ENCODE data around the gene PTPRG. TPM values are rescaled to one million over a fixed set of nuclear protein-coding genes. Genes with fewer than 3 reads are reported as not detected.

The PTPRG gene
- total and polyA plus RNA-seq, 2 of the 13 experiments (the other 11 are each of a cell fraction or from before 2014, with no cell fraction given), result 8.0 to 25.3 TPM

DNA sequence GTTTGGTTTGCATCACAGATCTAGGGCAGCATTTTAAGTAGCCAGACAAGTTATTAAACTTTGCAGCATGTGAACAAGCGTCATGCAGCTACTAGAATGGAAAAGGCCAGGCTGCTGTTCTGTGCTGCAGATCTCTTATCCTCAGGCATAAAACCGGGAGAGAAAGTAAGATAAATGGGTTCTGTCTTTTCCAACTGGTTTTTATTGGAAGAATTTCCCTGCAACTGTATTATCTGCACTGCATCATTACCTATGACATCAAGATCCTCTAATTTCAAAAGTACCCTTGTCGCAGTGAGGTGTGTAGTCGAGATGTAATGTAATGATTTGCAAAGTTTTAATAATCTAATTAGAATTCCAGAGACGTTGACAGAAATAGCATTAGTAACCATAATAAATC is 571.6 kb downstream of the PTPRG start (continued):
- TF ChIP-seq ZSCAN31 (CRISPR knock-in tag; IDR thresholded peaks at IDR 0.05; ENCODE audit: low read depth) (no peak), ZNF143 (CRISPR knock-in tag; IDR thresholded peaks at IDR 0.05) (no peak)

- CTCF ChIA-PET (ENCODE audit: low intra/inter-chr PET ratio, low total read pairs), result no interaction called here
- ATAC-seq, result no peak
- Histone ChIP-seq H3K4me1 (ENCODE audit: insufficient read depth, low read length) (no peaks in the 10 kb centered on the region), H3K79me2 (ENCODE audit: insufficient read depth, low read length) (no peaks in the 10 kb centered on the region), H3K27me3 (ENCODE audit: control insufficient read depth in 1 of 2, insufficient read depth in 2 of 2, low read length in 2 of 2) (no peaks in the 10 kb centered on the region), H3K36me3 (replicated peaks in 1 of 2; ENCODE audit: control insufficient read depth in 1 of 2, insufficient read depth in 2 of 2, low read length in 2 of 2) (peaks cover 0 to 3% of the 10 kb centered on the region in 2 experiments; a peak in 1 of 5 replicates), H3K9me3 (ENCODE audit: low read length) (no peaks in the 10 kb centered on the region), H3K27ac (ENCODE audit: extremely low read length, insufficient read depth, low read length) (no peak overlapping the region), H3K9ac (ENCODE audit: insufficient read depth, low read depth, low read length) (no peak overlapping the region), H2AFZ (ENCODE audit: low read length) (no peak overlapping the region), H4K20me1 (ENCODE audit: insufficient read depth, low read length) (no peaks in the 10 kb centered on the region), H3K4me2 (ENCODE audit: low read depth, low read length) (no peak overlapping the region), H3K4me3 (replicated peaks in 1 of 3; ENCODE audit: insufficient read depth in 1 of 3, low read depth in 2 of 3, low read length in 3 of 3) (no peak overlapping the region)
- POLR2A ChIA-PET, result no interaction called here
- intact Hi-C loops (cut with micrococcal nuclease; ENCODE audit: unreplicated experiment), result no loop called here
- 95% methylated on average over 3 of the region's 6 CpGs for WGBS (ENCODE audit: low lambda C conversion rate)
- DNase-seq (ENCODE audit: low spot score), result no peak
- no peak for TF ChIP-seq BRD4 (CRISPR knock-in tag; IDR thresholded peaks at IDR 0.05)
- TF ChIP-seq ZNF224 (CRISPR knock-in tag; IDR thresholded peaks at IDR 0.05), result no peak
- TF ChIP-seq UBTF (CRISPR knock-in tag; IDR thresholded peaks at IDR 0.05), result no peak
- no peak for TF ChIP-seq ZNF83 (CRISPR knock-in tag; IDR thresholded peaks at IDR 0.05; ENCODE audit: borderline replicate concordance)
- TF ChIP-seq SIN3B (IDR thresholded peaks at IDR 0.05; ENCODE audit: low read length), result no peak
- TF ChIP-seq, protein P1, sequence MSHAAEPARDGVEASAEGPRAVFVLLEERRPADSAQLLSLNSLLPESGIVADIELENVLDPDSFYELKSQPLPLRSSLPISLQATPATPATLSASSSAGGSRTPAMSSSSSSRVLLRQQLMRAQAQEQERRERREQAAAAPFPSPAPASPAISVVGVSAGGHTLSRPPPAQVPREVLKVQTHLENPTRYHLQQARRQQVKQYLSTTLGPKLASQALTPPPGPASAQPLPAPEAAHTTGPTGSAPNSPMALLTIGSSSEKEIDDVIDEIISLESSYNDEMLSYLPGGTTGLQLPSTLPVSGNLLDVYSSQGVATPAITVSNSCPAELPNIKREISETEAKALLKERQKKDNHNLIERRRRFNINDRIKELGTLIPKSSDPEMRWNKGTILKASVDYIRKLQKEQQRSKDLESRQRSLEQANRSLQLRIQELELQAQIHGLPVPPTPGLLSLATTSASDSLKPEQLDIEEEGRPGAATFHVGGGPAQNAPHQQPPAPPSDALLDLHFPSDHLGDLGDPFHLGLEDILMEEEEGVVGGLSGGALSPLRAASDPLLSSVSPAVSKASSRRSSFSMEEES (CRISPR knock-in tag; IDR thresholded peaks at IDR 0.05), result no peak
- TF ChIP-seq, protein P2, sequence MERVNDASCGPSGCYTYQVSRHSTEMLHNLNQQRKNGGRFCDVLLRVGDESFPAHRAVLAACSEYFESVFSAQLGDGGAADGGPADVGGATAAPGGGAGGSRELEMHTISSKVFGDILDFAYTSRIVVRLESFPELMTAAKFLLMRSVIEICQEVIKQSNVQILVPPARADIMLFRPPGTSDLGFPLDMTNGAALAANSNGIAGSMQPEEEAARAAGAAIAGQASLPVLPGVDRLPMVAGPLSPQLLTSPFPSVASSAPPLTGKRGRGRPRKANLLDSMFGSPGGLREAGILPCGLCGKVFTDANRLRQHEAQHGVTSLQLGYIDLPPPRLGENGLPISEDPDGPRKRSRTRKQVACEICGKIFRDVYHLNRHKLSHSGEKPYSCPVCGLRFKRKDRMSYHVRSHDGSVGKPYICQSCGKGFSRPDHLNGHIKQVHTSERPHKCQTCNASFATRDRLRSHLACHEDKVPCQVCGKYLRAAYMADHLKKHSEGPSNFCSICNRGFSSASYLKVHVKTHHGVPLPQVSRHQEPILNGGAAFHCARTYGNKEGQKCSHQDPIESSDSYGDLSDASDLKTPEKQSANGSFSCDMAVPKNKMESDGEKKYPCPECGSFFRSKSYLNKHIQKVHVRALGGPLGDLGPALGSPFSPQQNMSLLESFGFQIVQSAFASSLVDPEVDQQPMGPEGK (CRISPR knock-in tag; IDR thresholded peaks at IDR 0.05), result no peak
- in situ Hi-C loops (cut with HindIII; ENCODE audit: extremely low pct_ligation_motif_present, low pct_unique_long_range_greater_than_20kb), result no loop called here
- FAIRE-seq, result no peak
- BruUV-seq (replicated peaks), result no TSS peak
These were observed 572.7 kb downstream of the PTPRG start for GRCh38 chr3:62134061-62134496.

All from HepG2 (cell line).